SIG-M5 (cell line): ENCODE data around the gene NEFH.

Experiments used
- DNase-seq: peaks from one replicate; lab custom pipeline; 2025; lab: John Stamatoyannopoulos, UW

NEFH gene

DNA sequence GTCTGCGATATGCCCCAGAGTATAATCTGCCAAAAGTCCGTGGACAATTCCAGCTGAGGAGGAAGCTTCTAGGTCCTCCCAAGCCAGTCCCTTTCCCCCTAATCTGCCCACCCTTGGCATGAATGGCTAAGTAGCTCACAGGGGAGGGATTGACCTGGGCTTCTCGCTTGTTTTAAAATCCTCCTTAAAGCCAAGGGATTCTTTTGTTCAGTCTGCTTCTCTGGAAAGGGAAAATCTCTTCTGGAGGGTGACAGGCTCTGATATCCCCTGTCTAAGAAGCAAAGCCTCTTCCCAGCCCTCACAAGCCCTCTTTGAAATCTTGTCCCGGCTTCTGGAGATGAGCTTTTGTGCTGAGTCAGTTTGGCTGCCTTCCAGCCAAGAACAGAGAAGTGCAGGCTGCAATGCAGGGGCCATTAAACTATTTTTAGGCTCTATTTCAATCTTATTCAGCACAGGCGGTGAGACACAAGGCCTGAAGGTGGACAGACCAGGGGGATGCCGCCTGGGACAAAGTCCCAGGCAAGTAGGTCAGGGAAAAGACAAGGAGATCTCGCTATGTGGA, 23.9 kb downstream of the NEFH start:
- no peak for DNase-seq

DNA sequence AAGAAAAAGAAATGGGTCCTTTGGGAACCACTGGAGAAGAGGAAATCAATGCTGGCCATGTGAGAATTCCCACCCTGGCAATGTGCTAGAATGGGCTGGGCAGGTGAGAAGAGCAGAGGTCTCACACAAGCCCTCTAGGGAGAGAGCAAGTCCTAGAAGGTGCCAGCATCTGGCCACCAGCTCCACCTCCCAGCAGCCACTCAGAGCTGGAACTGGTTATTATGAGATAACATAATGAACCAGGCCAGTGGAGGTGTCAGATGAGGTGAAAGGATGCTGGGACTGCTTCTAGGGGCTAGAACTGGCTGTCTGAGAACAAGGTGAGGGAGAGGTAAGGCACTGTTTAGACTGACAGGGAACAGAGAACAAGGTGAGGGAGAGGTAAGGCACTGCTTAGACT, 29.3 kb downstream of the NEFH start:
- DNase-seq = no peak

DNA sequence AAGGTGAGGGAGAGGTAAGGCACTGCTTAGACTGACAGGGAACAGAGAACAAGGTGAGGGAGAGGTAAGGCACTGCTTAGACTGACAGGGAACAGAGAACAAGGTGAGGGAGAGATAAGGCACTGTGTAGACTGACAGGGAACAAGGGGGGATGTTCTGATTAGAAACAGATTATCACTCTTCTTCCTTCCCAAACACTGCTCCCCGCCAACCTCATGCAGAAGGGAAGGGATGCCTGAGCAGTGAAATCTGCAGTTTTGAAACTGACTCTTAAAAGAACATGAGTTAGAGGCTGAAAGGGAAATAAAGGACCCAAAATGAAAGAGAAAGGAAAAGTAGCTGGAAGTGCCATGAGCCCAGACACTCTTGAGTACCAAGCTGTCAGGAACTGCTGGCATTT, 29.8 kb downstream of the NEFH start:
- DNase-seq = no peak

DNA sequence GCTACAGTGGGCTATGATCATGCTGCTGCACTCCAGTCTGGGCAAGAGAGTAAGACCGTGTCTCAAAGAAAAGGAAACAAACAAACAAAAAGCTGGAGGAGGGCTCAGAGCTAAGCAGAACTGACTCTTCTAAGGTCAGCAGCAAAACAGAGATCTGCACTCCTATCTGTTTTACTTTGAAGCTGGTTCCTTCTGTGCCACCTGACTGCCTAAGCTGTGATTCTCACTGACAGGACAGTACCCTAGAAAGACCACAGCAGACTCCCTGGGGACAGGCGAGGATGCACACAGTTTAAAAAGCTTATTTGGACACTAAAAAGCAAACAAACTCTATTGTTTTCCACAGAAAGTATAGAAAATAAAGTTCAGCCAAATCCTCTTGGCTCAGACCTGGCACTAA, 30.5 kb downstream of the NEFH start:
- no peak for DNase-seq

DNA sequence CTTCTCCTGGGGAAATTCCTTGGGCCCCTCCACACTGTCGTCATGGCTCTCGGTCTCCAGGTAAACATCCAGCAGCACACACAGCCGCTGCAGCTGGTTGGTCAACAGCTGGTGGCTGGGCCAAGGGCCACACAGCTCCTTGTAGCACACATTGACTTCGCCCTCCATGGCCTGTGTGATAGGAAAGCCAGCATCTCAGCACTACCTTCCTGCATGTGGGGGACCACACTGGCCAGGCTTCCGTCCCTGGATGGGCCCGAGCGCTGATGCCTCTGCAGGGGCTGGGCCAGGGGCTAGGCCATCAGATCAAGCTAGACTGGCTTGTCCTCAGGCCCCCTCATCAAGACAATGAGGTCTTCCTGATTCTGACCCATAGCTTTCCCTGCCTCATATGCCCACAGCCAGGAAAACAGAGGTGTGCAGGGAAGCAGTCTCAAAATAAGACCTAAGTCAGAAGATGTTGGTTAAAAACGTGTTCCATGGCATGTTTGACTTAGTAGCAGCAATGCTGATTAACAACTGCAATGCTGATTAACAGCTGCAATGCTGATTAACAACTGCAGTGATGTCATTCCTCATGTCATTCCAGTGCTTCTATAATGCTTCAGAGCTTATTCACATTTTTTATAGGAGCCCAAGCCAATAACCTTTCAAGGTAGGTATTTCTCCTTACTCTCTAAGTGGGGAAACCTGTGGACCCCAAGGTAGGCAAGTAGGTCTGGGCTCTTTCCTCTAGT, 31.3 kb downstream of the NEFH start:
- no peak for DNase-seq

DNA sequence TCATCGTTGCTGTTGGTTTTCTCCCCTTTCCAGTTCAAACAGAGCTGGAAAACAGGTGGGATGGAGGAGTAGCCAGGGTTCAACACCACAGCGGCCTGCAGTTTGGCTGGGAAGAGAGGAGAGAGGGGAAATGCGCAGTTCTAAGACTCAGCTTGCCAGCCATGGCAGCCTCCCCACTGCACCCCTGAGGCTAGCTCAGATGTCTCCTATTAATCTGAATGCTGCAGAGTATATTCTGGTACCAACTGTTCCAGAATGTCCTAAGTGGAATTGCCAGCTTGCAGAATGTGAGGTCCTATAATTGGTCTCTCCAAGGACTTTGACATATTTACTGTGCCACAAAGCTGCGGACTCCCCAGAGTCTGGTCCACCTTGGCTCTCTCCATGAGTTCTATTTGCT, 32.0 kb downstream of the NEFH start:
- DNase-seq = no peak

DNA sequence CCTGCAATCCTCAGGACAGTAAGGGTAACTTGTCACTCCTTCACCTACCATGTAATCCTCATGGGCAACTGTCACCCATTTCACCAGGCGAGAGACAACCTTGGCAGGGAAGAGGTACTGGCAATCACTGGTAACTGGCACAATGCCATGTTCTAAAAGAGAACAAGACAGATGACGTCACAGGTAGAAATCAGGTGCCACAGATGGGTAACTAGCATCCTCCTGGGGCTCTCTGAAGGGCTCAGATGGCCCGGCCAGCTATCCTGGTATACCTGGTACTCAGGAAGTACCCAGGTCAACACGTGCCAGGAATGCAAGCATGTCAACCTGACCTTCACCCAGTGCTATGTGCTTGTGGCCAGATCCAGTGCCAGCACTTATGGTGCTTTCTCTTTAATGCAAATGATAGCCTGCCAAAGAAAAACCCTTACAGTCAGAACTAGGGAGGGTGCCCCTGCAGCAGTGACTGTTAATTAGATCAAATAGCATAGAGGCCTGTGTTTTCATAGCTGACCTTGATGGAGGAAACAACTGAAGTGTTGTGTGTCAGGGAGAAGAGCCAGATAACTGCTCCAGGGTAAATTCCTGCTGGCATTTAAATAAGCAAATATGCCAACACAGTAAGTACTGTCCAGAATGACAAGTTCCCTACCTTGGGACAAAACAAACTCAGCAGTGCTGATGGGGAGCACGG, 37.3 kb downstream of the NEFH start:
- no peak for DNase-seq

DNA sequence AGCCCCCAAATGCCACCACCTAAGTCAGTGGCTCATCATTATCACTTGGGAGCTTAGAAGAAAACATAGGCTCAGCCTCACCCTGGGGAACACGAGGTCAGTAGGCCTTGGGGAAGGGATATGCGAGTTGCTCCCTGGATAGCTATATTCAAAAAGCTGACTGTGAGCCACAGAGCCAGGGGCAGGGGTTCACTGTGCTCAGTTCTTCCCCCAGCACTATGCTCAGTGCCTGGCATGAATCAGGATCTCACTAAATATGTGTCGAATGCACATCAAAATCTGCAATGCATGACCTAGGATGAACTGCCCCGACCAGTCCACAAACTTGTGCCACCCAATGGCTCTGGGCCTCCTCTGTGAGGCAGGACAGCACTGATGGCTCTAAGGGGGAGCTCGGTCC, 38.4 kb downstream of the NEFH start:
- DNase-seq = no peak

DNA sequence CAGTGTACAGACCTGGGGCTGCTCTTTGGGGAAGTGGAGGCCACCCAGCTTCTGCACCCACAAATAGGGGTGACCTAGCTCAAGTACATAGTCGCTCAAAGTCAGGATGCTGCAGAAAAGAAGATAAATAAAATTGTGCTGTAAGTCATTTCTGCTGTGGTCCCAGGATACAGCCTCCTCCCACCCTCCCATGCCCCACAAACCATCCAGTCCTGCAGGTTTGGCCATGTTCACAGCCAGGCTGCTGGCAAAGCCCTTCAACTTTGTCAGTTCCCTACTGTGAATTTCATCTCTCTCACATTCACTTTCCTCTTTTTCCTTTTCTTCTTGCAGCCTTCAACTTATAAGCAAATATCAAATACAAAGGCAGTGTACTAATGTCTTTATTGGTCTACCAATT, 40.0 kb downstream of the NEFH start:
- DNase-seq = no peak

DNA sequence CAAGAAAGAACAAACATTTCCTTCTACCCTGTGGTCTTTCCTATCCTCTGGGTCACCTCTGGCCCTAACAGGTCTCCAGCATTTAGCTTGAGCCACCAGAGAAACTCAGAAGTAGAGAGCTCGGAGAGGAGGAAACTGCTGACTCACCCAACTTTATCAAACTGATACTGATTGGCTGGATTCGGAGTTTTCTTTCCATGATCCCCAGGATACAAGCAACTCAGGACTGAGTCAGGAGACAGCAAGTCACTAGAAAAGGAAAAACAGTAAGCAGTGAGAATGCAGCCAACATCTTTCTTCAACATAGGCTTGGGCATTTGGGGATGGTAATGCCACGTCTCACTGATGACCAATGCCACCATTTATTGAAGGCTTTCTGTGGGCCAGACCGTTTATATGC, 40.8 kb downstream of the NEFH start:
- no peak for DNase-seq

DNA sequence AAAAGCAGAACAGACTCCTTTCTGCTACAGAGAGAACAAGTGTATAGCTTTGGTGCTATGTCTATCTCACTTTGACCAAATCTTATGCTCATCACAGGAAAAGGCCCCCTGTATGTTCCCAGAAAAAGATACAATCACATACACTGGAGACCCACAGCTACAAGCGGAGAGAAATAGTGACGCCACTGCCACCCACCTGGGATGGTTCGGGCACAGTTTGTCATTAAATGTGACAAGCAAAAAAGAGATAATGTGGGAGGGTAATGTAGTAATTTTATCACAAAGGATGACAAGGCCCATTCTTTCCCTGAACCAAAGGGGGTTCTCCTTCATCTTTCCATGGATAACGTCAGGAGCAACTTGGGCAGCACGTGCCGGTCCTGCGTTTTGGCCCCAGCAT, 41.5 kb downstream of the NEFH start:
- DNase-seq = no peak

DNA sequence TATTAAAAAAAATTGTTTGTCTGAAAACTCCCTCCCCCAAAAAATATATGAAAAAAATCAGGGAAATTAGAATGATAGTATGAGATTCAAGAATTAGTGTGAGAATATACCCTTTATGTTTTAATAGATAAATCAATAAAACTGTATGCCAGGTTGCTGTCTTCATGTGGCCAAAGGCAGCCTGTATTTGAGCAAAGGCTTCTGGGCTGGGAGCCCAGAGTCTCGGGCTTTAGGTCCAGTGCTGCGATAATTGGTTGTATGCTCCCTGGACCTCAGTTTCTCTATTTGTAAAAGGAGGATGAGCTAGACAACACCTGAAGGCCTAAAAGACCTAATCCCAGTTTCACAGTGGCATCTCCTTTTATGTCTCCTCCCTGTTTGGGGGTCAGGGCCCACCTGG, 43.7 kb downstream of the NEFH start:
- DNase-seq = no peak

DNA sequence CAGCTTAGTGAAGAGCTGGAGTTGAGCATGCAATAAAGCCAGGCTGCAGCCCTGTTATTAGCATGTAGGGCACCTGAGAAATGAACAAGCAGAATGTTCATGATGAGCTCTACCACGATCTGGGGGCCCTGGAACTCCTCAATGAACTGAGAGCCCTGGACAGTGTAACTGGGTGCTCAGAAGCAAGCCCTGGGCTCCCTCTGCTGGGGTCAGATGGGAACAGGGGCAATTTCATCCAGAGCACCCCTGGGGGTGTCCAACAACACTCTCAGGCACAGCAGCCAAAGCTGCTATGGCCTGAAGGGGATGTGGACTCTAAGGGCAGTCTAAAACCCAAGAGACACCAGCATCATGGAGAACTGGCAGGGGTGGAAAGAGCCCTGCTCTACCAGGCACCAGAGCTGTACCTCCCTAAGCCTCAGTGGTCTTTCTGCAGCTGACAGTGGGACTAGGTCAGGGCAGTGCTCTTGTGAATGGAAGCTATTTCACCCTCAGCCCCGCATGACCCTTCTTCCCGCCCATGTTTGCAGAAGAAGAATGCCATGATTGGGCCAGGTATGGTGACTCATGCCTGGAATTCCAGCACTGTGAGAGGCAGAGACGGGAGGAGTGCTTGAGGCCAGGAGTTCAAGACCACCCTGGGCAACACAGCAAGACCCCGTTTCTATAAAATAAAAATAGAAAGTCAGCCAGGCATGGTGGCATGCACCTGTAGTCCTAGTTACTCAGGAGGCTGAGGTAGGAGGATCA, 44.6 kb downstream of the NEFH start:
- DNase-seq = no peak

DNA sequence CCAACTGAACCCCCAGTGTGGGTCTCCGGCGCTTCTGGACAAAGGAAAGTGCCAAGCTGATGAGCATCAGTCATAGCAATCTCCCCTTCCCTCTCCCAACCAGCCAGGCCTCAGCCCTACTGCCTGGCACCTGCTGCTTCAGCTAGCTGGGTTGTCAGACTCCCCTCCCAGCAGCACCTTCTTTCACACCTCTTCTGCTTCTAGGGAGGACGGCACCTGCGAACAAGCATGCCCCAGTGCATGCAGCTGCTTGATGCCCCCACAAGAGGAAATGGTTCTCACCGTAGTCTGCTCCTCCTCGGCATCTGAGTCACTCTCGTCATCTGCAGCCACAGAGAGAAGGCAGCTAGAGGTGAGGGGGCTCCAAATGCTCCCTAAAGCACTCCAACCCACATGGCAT, 48.1 kb downstream of the NEFH start:
- DNase-seq = no peak

DNA sequence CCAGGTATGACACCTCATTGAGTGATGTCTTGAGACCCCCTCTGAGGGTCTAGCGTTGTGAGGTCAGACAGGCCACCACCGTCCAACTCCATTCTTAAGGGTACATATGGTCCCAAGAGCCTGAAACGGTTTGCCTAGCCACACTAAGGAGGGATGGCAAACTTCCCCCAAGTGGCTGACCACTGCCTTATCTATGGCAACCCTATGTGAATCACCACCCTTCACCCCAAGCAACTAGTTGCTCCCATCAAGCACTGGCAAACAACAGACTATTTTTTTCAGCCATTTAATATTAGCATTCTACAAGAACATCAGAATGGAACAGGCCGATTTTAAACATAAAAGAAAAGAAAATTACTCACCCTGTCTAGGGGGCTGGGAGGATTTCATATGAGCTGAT, 50.7 kb downstream of the NEFH start:
- DNase-seq = no peak

DNA sequence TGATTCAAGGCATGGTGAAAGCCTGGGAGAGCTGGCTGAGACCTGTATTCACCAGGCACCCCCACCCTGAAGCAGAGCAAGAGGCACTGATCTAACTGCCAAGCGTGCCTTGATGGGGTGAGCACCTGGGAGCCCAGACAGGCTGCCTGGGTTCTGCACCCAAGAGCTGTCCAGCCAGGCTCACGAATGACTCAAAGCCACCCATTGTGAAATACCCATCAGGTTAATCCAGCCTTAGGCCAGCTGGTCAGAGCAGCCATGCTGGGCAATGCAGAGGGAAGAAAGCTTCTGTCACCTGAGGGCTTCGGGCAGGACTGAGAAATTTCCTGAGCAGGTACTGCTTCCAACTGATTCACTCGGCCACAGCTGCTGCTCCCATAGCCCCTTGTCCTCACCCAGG, 51.4 kb downstream of the NEFH start:
- no peak for DNase-seq

DNA sequence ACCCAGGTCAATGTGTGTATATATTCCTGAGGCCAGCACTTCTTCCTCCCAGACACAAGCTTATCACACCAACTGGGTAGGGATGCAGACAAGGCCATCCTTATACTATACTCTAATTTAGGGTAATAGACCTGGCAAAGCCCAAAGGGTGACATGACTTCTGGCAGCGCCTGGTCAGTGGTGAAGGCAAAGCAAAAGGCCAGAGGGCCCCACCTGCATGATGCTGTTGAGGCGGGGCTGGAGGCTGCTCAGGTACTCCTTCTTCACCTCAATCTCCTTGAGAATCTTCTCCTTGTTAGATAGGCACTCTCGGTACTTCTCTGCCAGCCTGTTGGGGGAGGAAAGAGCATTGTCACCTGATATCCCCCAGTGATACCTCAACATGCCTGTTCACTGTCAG, 56.4 kb downstream of the NEFH start:
- DNase-seq = no peak

DNA sequence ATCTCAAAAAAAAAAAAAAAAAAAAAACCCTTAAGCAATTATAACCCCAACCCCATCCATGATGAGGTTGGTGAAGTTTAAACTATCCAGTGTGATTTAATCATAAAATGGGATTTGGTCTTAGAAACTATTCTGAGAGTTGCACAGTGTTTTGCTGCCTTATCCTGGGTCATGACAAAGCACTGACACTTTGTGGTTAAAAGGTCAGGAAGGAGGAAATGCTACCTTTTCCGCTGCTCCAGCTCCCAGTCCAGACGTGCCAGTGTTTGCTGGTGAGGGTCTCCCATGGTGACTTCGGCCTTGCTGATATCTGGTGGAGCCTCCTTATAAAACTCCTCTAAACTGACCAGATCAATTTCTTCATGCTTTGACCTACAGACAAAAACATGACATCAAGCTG, 59.1 kb downstream of the NEFH start:
- DNase-seq = no peak
